Heart left ventricle (tissue), 13 donors: ENCODE results near the gene CALHM3.

ENCODE experiments used
- POLR2A ChIP-seq, 2 donors: fragments of 450-650 bp; IDR thresholded peaks; one replicate each; pipeline ENCODE4 v1.6.1; 2017; ENCODE audit warnings: antibody characterized with exemption in 2 of 2, mild to moderate bottlenecking in 2 of 2, moderate library complexity in 2 of 2
- TF ChIP-seq, protein P1 (sequence below), 12 donors: fragments of 200-600 bp; sonication (generic) in 4 of 12; IDR thresholded peaks; one replicate each; pipeline versions ENCODE4 v1.5.0 to v1.8.0; 2018 to 2022; ENCODE audit warnings: antibody characterized with exemption in 12 of 12, mild to moderate bottlenecking in 5 of 12
- donor health status: ischemic (EF 13 %, LVEDD 7.1; RV severe dilation, severe dysfunction).
- donor health status: DM: no; HTN: yes; CAD: no.
- donor health status: DM: no; HTN: no; CAD: no.
- donor health status: ischemic (EF 25% LVEDD 6.9; RV normal size, moderate dysfunction).
- donor health status: ischemic (EF 25% LVEDD 5.7; RV mildly dilated, moderate dysfunction).
- donor health status: ischemic (EF 35%, LVEDD 5.7; RV mildly dilated, moderate dysfunction).
- donor health status: nonischemic (EF 11% LVEDD 7.7; RV severe dilation, severe dysfunction).
- donor health status: DM: yes; HTN: yes; CAD: no.
- donor health status: PGD.
- donor health status: ischemic (EF 29% LVEDD 5.4; RV normal size, mild dysfunction).
- donor health status: nonischemic (EF 23%, LVEDD 6.1; RV moderate dilation, normal function).

DNA sequence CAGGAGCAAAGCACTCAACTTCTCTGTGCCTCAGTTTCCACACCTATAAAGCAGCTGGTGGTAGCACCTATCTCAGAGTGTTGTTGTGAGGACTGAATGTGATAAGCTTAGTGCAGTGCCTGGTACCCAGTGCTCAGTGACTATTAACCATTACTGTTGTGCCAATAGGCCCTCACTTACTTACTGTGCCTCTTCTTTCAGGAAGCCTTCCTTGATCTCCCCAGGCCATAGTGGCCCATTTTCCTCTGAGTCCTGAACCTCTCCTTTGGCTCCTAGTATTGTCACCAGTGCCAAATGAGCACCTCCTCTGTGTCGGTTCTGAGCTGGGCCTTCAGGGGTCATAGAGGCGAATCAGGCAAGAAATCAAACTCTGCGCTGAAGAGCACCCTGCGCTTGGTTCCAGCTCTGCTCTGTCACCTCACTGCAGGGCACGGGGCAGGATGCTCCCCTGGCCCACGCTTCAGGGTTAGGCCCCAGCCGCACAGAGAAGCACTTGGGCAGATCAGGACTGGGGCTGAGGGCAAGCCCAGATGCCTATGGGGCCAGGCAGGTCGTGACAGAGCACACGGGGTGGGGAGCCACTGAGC is 22.9 kb downstream of the CALHM3 start:
- TF ChIP-seq, protein P1, sequence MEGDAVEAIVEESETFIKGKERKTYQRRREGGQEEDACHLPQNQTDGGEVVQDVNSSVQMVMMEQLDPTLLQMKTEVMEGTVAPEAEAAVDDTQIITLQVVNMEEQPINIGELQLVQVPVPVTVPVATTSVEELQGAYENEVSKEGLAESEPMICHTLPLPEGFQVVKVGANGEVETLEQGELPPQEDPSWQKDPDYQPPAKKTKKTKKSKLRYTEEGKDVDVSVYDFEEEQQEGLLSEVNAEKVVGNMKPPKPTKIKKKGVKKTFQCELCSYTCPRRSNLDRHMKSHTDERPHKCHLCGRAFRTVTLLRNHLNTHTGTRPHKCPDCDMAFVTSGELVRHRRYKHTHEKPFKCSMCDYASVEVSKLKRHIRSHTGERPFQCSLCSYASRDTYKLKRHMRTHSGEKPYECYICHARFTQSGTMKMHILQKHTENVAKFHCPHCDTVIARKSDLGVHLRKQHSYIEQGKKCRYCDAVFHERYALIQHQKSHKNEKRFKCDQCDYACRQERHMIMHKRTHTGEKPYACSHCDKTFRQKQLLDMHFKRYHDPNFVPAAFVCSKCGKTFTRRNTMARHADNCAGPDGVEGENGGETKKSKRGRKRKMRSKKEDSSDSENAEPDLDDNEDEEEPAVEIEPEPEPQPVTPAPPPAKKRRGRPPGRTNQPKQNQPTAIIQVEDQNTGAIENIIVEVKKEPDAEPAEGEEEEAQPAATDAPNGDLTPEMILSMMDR (IDR thresholded peaks at IDR 0.05) = no peak
- TF ChIP-seq POLR2A (IDR thresholded peaks at IDR 0.05) = no peak
